Fibroblast of skin of left biceps (primary cell): Measurements from ENCODE around the gene PRAMEF2.
"Not testable (repeated sequence)": the region's sequence is repeated elsewhere in the genome, so short reads cannot be mapped to it uniquely, and the experiment has no call there.

Experiments
- DNase-seq, 2 experiments: peaks; one replicate each; pipeline ENCODE4 v3.0.0-alpha.2; 2013; ENCODE audit warnings: low read depth in 2 of 2

PRAMEF2 gene

DNA sequence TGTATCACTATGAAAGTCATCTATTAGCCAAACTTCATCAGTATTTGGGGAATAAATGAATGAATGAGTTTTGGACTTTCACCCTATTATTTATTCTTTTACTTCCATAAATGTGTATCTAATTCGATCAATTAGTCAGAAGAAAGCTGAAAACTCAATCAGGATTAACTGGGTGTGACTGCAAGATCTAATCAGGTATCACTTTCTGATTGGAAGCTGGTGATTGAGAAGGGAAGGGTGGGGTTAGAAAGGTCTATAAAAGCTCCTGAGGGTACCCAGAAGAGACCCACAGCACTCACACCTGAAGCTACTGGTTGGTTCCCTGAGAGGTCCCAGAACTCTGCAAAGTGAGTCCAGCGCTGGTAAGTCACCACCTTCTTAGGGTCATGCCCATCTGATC lies at the start of gene PRAMEF2:
Gene PRAMEF2 (plus strand): TSS at position 301 of the 400 bp plus-strand sequence. CDS start 1,924 bp downstream, outside the sequence.
- not testable (repeated sequence) for DNase-seq

GRCh38 chr1:12809933-12810332 lies 47.0 kb upstream of the PRAMEF2 start:
- DNase-seq: no peak

DNA sequence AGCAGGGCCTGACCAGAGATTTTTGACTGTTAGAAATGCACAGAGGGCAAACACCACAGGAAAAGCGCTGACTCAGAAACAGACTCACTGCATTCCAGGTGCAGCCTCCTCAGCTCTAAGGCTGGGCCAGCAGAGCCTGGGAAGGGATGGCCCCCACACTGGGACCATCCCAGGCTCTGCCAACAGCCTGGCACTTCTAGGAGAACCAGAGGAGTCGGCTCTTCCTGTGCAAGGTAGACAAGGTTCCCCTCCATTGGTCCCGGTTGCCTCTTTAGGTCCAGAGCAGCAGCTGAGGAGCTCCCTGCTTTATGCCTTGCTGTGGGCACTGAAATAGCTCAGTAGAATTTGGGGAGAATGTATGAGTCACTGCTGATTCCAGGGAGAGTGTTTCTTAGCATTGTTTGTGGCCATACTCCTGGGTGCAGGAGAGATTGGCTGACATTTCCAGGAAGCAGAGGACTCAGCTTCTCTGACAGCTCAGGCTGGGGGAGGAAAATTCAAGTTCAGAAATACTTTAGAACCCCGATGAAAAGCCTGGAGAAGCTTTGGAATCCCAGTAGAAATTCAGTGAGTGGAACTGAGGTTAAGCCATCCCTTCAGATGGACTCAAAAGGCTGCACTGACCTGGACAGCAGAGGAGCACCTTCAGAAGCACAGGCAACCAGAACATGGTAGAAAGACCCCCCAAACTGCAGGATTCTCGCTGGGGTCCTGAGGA lies 46.0 kb upstream of the PRAMEF2 start:
- DNase-seq: peak; percentile 15 to 27

DNA sequence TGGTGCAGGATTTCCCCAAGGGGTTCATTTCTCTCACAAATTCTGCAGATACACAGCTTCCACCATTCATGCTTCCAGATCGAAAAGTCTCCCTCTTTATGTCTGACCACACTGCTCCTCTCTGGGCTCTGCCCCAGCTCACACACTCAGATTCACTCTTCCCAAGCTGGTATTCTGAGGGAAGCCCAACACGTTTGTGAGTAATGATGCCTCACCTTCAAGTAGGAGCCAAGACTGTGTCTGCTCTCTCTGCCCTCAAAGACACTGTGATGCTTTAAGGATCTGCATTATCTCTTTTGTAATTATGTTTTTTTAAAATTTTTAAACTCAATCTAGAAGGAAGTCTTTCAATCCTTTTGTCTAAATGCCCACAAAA lies 45.5 kb upstream of the PRAMEF2 start:
- no peak for DNase-seq

DNA sequence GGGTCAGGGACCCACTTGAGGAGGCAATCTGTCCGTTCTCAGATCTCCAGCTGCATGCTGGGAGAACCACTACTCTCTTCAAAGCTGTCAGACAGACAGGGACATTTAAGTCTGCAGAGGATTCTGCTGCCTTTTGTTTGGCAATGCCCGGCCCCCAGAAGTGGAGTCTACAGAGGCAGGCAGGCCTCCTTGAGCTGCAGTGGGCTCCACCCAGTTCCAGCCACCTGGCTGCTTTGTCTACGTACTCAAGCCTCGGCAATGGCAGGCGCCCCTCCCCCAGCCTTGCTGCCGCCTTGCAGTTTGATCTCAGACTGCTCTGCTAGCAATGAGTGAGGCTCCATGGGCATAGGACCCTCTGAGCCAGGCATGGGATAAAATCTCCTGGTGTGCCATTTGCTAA lies 37.8 kb upstream of the PRAMEF2 start:
- not testable (repeated sequence) for DNase-seq

DNA sequence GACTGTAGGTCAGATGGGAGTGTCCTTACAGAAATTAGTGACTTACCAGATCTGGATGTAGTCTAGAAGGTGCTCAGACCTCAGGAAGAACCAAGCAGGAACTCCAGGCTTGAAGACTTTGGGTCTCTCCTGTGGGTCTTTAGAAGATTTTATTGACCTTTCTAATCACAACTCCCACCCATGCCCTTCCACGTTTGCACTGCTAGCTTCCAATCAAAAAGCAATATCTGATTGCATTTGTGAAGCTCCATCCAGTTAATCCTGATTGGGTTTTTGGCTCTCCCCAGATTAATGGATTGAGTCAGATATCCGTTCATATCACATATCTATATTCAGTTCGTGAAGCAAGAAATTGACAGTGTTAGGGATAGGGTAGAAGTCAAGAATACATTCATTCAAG lies 25.6 kb upstream of the PRAMEF2 start, which contains the start of gene PRAMEF11:
Gene PRAMEF11 (minus strand): TSS at position 101 of the 400 bp plus-strand sequence. CDS start 2,621 bp downstream, outside the sequence.
- not testable (repeated sequence) for DNase-seq

- DNase-seq: not testable (repeated sequence)
Observed at GRCh38 chr1:12833251-12833650, 23.6 kb upstream of the PRAMEF2 start.

- not testable (repeated sequence) for DNase-seq
Observed at GRCh38 chr1:12848620-12849019, 8.3 kb upstream of the PRAMEF2 start, which contains the start of gene HNRNPCL1. TSS of gene HNRNPCL1 (minus strand) at chr1:12848720. CDS start at chr1:12848289, 431 bp downstream.

- no peak for DNase-seq
Observed at GRCh38 chr1:12851779-12852178, 5.1 kb upstream of the PRAMEF2 start.

GRCh38 chr1:12863131-12863880 lies 6.4 kb downstream of the PRAMEF2 start:
- DNase-seq: not testable (repeated sequence)

- DNase-seq: not testable (repeated sequence)
Observed at GRCh38 chr1:12878453-12878852, 21.6 kb downstream of the PRAMEF2 start.

GRCh38 chr1:12886101-12886500 lies 29.2 kb downstream of the PRAMEF2 start, which contains the start of gene PRAMEF4:
TSS of gene PRAMEF4 (minus strand) at chr1:12886201. CDS start at chr1:12883394, 2,807 bp downstream.
- not testable (repeated sequence) for DNase-seq

GRCh38 chr1:12898170-12898569 lies 41.3 kb downstream of the PRAMEF2 start, which contains the start of gene PRAMEF10:
TSS of gene PRAMEF10 (minus strand) at chr1:12898270. CDS start at chr1:12895847, 2,423 bp downstream.
- not testable (repeated sequence) for DNase-seq

GRCh38 chr1:12899186-12899585 lies 42.3 kb downstream of the PRAMEF2 start:
- not testable (repeated sequence) for DNase-seq

- not testable (repeated sequence) for DNase-seq
Observed at GRCh38 chr1:12903793-12904572, 47.1 kb downstream of the PRAMEF2 start.
